Esophagus muscularis mucosa (tissue), 4 donors: ENCODE data around the gene CORO7. TPM values are rescaled to one million over a fixed set of nuclear protein-coding genes. Genes with fewer than 3 reads are reported as not detected.
A peak's percentile ranks its signal among the peaks of the same experiment; 100 is the strongest.

Experiments
- DNase-seq: peaks from one replicate; pipeline ENCODE4 v3.0.0-alpha.2; 2017; ENCODE audit errors: extremely low spot score
- H3K27ac ChIP-seq, 4 donors: fragments of 200-600 bp; sonication (generic); replicated peaks in 1 of 4; 1 replicate in 3 of 4; 2 replicates in 1 of 4; pipeline ENCODE4 v1.5.1; 2016 to 2019; ENCODE audit warnings: mild to moderate bottlenecking in 1 of 4
- H3K27me3 ChIP-seq, 4 donors: fragments of 200-600 bp; sonication (generic); one replicate each; pipeline versions ENCODE4 v1.5.1 to v1.6.0; 2016 to 2019
- H3K36me3 ChIP-seq, 4 donors: fragments of 200-600 bp; sonication (generic); one replicate each; pipeline ENCODE4 v1.5.1; 2016 to 2019
- H3K4me1 ChIP-seq, 4 donors: fragments of 200-600 bp; sonication (generic); one replicate each; pipeline ENCODE4 v1.5.1; 2016 to 2019
- H3K4me3 ChIP-seq, 4 donors: fragments of 200-600 bp; sonication (generic); 1 replicate in 2 of 4; 2 replicates in 2 of 4; pipeline ENCODE4 v1.5.1; 2016 to 2019; ENCODE audit warnings: mild to moderate bottlenecking in 4 of 4, moderate library complexity in 1 of 4
- H3K9me3 ChIP-seq, 4 donors: fragments of 200-600 bp; sonication (generic); 1 replicate in 3 of 4; 2 replicates in 1 of 4; pipeline ENCODE4 v1.5.1; 2016 to 2019
- EP300 ChIP-seq: sonication (generic); formaldehyde crosslinking; IDR thresholded peaks from one replicate; pipeline ENCODE4 v1.6.1; 2017; ENCODE audit warnings: antibody characterized with exemption
- POLR2A ChIP-seq: fragments of 450-650 bp; IDR thresholded peaks from one replicate; pipeline ENCODE4 v1.6.1; 2017; ENCODE audit warnings: antibody characterized with exemption, moderate library complexity, mild to moderate bottlenecking, low read depth
- POLR2AphosphoS5 ChIP-seq, 2 donors: sonication (generic); formaldehyde crosslinking; IDR thresholded peaks; one replicate each; pipeline ENCODE4 v1.6.1; 2017; ENCODE audit warnings: antibody characterized with exemption in 2 of 2
- WGBS: methylation state at CpG from one replicate; pipeline ENCODE4 v1.1.5; 2018; 5-methylcytosine and 5-hydroxymethylcytosine counted together
- intact Hi-C: fragments of 100-400 bp; cut with DNase I; formaldehyde crosslinking; loops from one replicate; pipeline ENCODE4 v1.15.1; 2023
- total RNA-seq, 4 donors: library from RNA; depleted of rRNA; stranded (reverse); fragments of >200 nt; gene quantifications; one replicate each; pipeline versions ENCODE4 v1.1.0 to v1.2.1, GENCODE V29; 2016
- TF ChIP-seq, protein P1 (sequence below), 3 experiments: fragments of 200-600 bp in 2 of 3; fragments of 450-650 bp in 1 of 3; sonication (generic) in 2 of 3; IDR thresholded peaks; one replicate each; pipeline ENCODE4 v1.5.1; 2017 to 2019; ENCODE audit warnings: antibody characterized with exemption in 3 of 3, mild to moderate bottlenecking in 2 of 3, moderate library complexity in 1 of 3

CORO7 gene
- total RNA-seq, 4 donors from 2014 or later = 11.6 to 24.6 (median 21.3) TPM

DNA sequence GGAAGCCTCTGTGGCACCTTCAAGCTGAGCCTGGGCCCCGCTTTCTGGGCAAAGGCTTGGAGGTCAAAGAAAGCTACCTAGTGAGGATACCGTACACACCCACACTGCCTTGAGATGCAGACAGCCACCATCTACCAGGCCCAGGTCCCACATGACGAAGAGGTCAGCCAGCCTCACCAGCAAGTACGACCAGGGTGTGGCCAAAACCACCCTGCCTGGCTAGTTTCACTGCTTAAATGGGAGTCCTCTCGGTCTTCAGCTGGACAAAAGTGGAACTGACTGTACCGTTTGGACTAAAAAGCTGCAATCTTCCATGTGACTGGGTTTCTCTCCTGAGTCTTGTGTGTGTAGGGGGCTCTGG lies 23.2 kb downstream of the CORO7 start:
- Histone ChIP-seq H3K27ac (peak overlapping the region; percentile 20 to 67 (median 66)), H3K4me3 (no peak overlapping the region), H3K27me3 (no peaks in the 10 kb centered on the region), H3K4me1 (peaks cover 27 to 43% (median 32%) of the 10 kb centered on the region in 4 donors), H3K9me3 (no peaks in the 10 kb centered on the region), H3K36me3 (peaks cover 6 to 68% (median 45%) of the 10 kb centered on the region in 4 donors)
- intact Hi-C loops = no loop called here
- DNase-seq = no peak
- WGBS = 89% methylated on average over 3 of the region's 6 CpGs
- TF ChIP-seq EP300 = no peak
- TF ChIP-seq POLR2AphosphoS5 (IDR thresholded peaks at IDR 0.05) = no peak
- TF ChIP-seq, protein P1, sequence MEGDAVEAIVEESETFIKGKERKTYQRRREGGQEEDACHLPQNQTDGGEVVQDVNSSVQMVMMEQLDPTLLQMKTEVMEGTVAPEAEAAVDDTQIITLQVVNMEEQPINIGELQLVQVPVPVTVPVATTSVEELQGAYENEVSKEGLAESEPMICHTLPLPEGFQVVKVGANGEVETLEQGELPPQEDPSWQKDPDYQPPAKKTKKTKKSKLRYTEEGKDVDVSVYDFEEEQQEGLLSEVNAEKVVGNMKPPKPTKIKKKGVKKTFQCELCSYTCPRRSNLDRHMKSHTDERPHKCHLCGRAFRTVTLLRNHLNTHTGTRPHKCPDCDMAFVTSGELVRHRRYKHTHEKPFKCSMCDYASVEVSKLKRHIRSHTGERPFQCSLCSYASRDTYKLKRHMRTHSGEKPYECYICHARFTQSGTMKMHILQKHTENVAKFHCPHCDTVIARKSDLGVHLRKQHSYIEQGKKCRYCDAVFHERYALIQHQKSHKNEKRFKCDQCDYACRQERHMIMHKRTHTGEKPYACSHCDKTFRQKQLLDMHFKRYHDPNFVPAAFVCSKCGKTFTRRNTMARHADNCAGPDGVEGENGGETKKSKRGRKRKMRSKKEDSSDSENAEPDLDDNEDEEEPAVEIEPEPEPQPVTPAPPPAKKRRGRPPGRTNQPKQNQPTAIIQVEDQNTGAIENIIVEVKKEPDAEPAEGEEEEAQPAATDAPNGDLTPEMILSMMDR (IDR thresholded peaks at IDR 0.05) = no peak
- no peak for TF ChIP-seq POLR2A

DNA sequence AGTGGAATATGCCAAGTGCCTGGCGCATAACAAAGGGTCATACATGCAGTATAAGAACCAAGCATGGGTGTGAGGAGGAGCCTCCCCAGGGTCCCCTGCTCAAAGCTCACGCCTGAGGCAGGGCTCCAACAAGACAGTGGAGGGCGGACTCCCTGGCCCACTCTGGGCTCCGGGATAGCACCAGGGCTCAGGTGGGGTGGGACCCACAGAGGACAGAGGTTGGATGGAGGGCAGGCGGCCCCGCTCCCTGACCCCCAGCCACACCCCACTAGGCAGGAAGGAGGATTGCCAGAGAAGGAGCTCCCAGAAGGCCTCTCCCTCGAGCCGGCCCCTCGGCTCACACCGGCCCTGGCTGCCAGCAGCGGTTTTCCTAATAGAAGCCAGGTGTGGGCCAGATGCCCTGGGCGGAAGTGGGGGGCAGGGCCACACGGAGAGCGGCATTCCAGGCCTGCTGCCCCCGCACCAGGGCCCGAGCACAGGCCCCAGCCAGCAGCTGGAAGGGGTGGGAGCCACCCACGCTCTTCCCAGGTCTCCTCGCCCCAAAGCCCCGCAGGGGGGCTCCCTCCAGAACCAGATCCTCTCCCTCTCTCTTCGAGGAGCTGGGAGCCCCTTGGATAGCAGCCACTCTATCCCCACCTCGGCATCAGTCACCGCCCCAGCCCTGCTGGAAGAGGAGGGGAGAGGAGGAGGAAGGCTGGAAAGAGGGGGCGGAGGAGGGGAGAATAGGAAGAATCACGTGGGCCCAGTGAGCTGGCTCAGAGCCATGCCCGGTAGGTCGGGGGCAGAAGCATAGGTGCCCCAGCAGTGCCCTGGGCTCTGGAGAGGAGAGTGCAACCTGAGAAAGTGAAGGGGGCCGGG lies 23.8 kb downstream of the CORO7 start:
- Histone ChIP-seq H3K27me3 (no peaks in the 10 kb centered on the region), H3K4me3 (no peak overlapping the region), H3K4me1 (peaks cover 27 to 48% (median 37%) of the 10 kb centered on the region in 4 donors), H3K27ac (peak overlapping the region; percentile 20 to 67 (median 66)), H3K36me3 (peaks cover 6 to 68% (median 50%) of the 10 kb centered on the region in 4 donors), H3K9me3 (no peaks in the 10 kb centered on the region)
- no peak for DNase-seq
- 40% methylated on average over 18 of the region's 27 CpGs for WGBS
- TF ChIP-seq POLR2AphosphoS5 (IDR thresholded peaks at IDR 0.05) (peak in 1 of 2 donors; percentile 20), POLR2A (no peak)
- intact Hi-C loops = no loop called here

DNA sequence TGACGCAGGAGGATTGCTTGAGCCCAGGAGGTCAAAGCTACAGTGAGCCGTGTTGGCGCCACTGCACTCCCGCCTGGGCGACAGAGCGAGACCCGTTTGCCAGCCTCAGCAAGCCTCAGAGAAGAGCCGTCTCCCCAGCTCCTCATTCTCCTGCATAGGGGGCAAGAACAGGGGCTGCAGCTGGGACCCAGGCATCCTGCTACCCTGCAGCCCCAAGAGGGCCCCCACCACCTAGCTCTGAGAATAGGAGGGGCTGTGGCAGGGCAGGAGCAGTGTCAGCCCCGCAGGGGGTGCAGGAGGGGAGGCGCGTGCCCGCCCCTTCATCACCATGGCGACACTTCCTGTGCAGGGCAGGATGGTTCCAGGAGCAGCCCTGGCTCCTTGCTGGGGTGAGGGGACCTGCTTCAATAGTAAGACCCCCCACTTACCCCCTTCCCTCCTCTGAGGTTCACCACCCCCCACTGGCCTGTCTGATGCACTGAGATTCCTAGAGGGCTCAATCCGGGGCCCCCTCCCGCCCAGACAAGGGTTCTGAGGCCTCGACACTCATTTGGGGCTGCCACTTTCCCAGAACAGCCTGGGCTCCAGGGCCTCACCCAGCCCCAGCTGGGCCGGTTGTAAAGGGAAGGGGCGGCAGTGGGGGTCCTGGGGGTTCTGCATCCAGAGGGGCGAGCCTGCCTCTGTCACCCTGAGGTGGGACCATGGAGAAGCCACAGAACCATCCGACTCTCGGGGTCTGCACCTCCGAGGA lies 24.6 kb downstream of the CORO7 start:
- no peaks in the 10 kb centered on the region for H3K27me3 ChIP-seq
- H3K36me3 ChIP-seq = peaks cover 6 to 69% (median 54%) of the 10 kb centered on the region in 4 donors
- no peaks in the 10 kb centered on the region for H3K9me3 ChIP-seq
- H3K4me1 ChIP-seq = peaks cover 28 to 56% (median 44%) of the 10 kb centered on the region in 4 donors
- 85% methylated on average over 11 of the region's 22 CpGs for WGBS
- TF ChIP-seq, protein P1 (IDR thresholded peaks at IDR 0.05) = no peak
- TF ChIP-seq POLR2A (no peak), POLR2AphosphoS5 (IDR thresholded peaks at IDR 0.05) (no peak), EP300 (no peak)
- intact Hi-C loops = no loop called here
- peak overlapping the region in 2 of 4 donors; percentile 20 to 67 for H3K27ac ChIP-seq
- DNase-seq = no peak
- H3K4me3 ChIP-seq = no peak overlapping the region

DNA sequence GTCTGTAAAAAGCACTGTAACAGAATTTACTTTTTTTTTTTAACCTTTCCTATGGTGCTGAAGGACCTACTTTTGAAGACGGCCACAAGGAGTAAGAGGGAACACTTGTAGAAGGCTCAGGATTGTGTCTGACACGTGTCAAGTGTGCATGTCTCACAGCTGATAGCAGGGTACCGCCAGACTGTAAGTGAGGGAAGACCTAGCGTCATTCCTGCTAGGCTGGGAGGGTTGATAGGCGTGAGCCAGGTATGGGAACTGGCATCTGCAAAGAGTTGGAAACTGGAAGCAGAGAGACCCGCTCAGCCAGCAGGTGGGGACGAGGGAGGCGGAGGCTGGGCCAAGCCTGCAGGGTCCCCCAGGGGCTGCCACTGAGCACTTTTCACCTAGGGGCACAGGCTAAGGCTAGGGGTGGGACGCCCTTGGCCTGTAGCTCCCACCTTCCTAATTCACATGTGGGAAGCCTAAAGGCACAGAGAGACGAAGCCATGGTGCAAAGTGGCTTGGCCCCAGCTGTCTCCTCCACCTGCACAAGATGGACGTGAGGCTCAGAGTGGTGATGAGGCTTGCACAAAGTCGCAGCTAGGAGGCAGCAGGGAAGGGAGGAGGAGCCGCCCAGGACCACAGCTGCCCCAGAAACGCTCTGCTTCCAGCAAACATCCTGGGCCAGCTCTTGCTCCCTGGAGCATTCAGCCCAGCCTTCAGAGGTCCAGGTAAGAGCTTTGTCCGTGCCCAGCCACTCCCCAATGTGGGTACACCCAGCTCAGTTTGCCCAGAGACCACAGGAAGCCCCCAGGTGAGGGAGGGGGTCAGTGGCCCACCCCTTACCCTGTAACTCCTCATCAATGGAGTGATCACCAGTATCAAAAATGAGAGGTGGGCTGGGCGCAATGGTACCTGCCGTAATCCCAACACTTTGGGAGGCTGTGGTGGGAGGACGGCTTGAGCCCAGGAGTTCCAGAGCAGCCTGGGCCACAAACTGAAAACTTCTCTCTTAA lies 25.8 kb downstream of the CORO7 start:
- H3K27ac ChIP-seq = no peak overlapping the region
- intact Hi-C loops = no loop called here
- 91% methylated on average over 13 of the region's 18 CpGs for WGBS

More for the DNA sequence above, 25.8 kb downstream of the CORO7 start:
- peaks cover 31 to 66% (median 49%) of the 10 kb centered on the region in 4 donors for H3K4me1 ChIP-seq
- H3K4me3 ChIP-seq = no peak overlapping the region
- no peak for DNase-seq
- TF ChIP-seq EP300 = no peak
- TF ChIP-seq POLR2A = no peak
- TF ChIP-seq, protein P1 (IDR thresholded peaks at IDR 0.05) = no peak
- no peak for TF ChIP-seq POLR2AphosphoS5 (IDR thresholded peaks at IDR 0.05)
- peaks cover 6 to 79% (median 50%) of the 10 kb centered on the region in 4 donors for H3K36me3 ChIP-seq
- H3K27me3 ChIP-seq = no peaks in the 10 kb centered on the region
- no peaks in the 10 kb centered on the region for H3K9me3 ChIP-seq
